ENCODE data around the gene MRAS. TPM values are rescaled to one million over a fixed set of nuclear protein-coding genes. Genes with fewer than 3 reads are reported as not detected.

MRAS gene
- total RNA-seq, 4 donors from 2014 or later, result 107 to 289 (median 171) TPM

- DNase-seq (ENCODE audit: low spot score in 2 of 2), result no peak
These were observed 94.1 kb downstream of the MRAS start for GRCh38 chr3:138442433-138442832.

GRCh38 chr3:138443091-138443490 is 94.7 kb downstream of the MRAS start:
- TF ChIP-seq POLR2A (IDR thresholded peaks at IDR 0.05) (no peak), CTCF (IDR thresholded peaks at IDR 0.05) (no peak), EP300 (IDR thresholded peaks at IDR 0.05) (no peak)
- no peak for DNase-seq (ENCODE audit: low spot score in 2 of 2)
- no peaks in the 10 kb centered on the region for H3K27me3 ChIP-seq

More at GRCh38 chr3:138442433-138442832, 94.1 kb downstream of the MRAS start:
- H3K4me3 ChIP-seq, result no peak overlapping the region
- no peak overlapping the region for H3K27ac ChIP-seq
- H3K27me3 ChIP-seq, result no peaks in the 10 kb centered on the region
- no peaks in the 10 kb centered on the region for H3K36me3 ChIP-seq
- no peaks in the 10 kb centered on the region for H3K9me3 ChIP-seq
- WGBS, 2 donors, result 72 to 75% methylated on average over 5 of the region's 5 CpGs
- no peaks in the 10 kb centered on the region for H3K4me1 ChIP-seq
- TF ChIP-seq EP300 (IDR thresholded peaks at IDR 0.05) (no peak), POLR2A (IDR thresholded peaks at IDR 0.05) (no peak), CTCF (IDR thresholded peaks at IDR 0.05) (no peak)

GRCh38 chr3:138443521-138444503 is 95.4 kb downstream of the MRAS start:
- no peaks in the 10 kb centered on the region for H3K36me3 ChIP-seq
- no peaks in the 10 kb centered on the region for H3K4me1 ChIP-seq
- H3K27me3 ChIP-seq, result no peaks in the 10 kb centered on the region
- 88 to 93% methylated on average over 14 of the region's 14 CpGs for WGBS, 2 donors
- H3K4me3 ChIP-seq, result no peak overlapping the region
- H3K27ac ChIP-seq, result no peak overlapping the region
- DNase-seq (ENCODE audit: low spot score in 2 of 2), result no peak
- no peaks in the 10 kb centered on the region for H3K9me3 ChIP-seq
- no peak for TF ChIP-seq EP300 (IDR thresholded peaks at IDR 0.05)
- no peak for TF ChIP-seq POLR2A (IDR thresholded peaks at IDR 0.05)

More at GRCh38 chr3:138443091-138443490, 94.7 kb downstream of the MRAS start:
- Histone ChIP-seq H3K27ac (no peak overlapping the region), H3K9me3 (no peaks in the 10 kb centered on the region), H3K4me1 (no peaks in the 10 kb centered on the region), H3K4me3 (no peak overlapping the region), H3K36me3 (no peaks in the 10 kb centered on the region)
- WGBS, 2 donors, result 82 to 90% methylated on average over 2 of the region's 2 CpGs

GRCh38 chr3:138445236-138445635 is 96.9 kb downstream of the MRAS start:
- Histone ChIP-seq H3K36me3 (no peaks in the 10 kb centered on the region), H3K9me3 (no peaks in the 10 kb centered on the region), H3K27me3 (no peaks in the 10 kb centered on the region), H3K4me3 (no peak overlapping the region), H3K27ac (no peak overlapping the region), H3K4me1 (no peaks in the 10 kb centered on the region)
- TF ChIP-seq CTCF (IDR thresholded peaks at IDR 0.05) (no peak), EP300 (IDR thresholded peaks at IDR 0.05) (no peak), POLR2A (IDR thresholded peaks at IDR 0.05) (no peak)
- DNase-seq (ENCODE audit: low spot score in 2 of 2), result no peak
- 83 to 92% methylated on average over 7 of the region's 7 CpGs for WGBS, 2 donors

GRCh38 chr3:138445654-138446053 is 97.3 kb downstream of the MRAS start:
- Histone ChIP-seq H3K9me3 (no peaks in the 10 kb centered on the region), H3K4me3 (no peak overlapping the region), H3K27me3 (no peaks in the 10 kb centered on the region), H3K36me3 (no peaks in the 10 kb centered on the region), H3K27ac (no peak overlapping the region), H3K4me1 (no peaks in the 10 kb centered on the region)
- DNase-seq (ENCODE audit: low spot score in 2 of 2), result no peak
- TF ChIP-seq CTCF (IDR thresholded peaks at IDR 0.05) (no peak), POLR2A (IDR thresholded peaks at IDR 0.05) (no peak), EP300 (IDR thresholded peaks at IDR 0.05) (no peak)
- 93% methylated on average over 4 of the region's 4 CpGs for WGBS, 2 donors
